ENCODE results near the gene ETHE1. TPM values are rescaled to one million over a fixed set of nuclear protein-coding genes. Genes with fewer than 3 reads are reported as not detected.

ETHE1 gene
- total and polyA plus RNA-seq, 2 of the 8 experiments (the other 6 are each of a cell fraction or from before 2014, with no cell fraction given), result 19.9 to 96.0 TPM

- Histone ChIP-seq H3K27me3 (replicated peaks in 1 of 4; ENCODE audit: control insufficient read depth in 3 of 4, extremely low read depth in 1 of 4, insufficient read depth in 3 of 4, low read length in 3 of 4) (no peaks in the 10 kb centered on the region), H2BK20ac (ENCODE audit: low read length) (no peak overlapping the region), H3K79me1 (ENCODE audit: low read depth, low read length) (no peaks in the 10 kb centered on the region), H3K14ac (ENCODE audit: insufficient read length) (no peak overlapping the region), H2BK120ac (replicated peaks; ENCODE audit: low read depth, low read length) (no peak overlapping the region), H3K18ac (ENCODE audit: extremely low read depth, low read length) (no peak overlapping the region), H3K4me1 (replicated peaks in 1 of 4; ENCODE audit: control insufficient read depth in 3 of 4, insufficient read depth in 4 of 4, low read length in 3 of 4) (no peaks in the 10 kb centered on the region), H3K4me2 (ENCODE audit: insufficient read depth in 1 of 2, low read depth in 2 of 2, low read length in 2 of 2) (no peak overlapping the region), H2BK15ac (ENCODE audit: low read length) (no peak overlapping the region), H3K56ac (replicated peaks; ENCODE audit: insufficient read length, low read depth, low read length) (no peak overlapping the region), H3K4me3 (ENCODE audit: extremely low read depth in 1 of 4, insufficient read depth in 2 of 4, low read depth in 3 of 4, low read length in 4 of 4) (no peak overlapping the region), H2AK5ac (ENCODE audit: low read depth, low read length) (no peak overlapping the region), H3K4ac (replicated peaks; ENCODE audit: insufficient read length, low read depth, low read length) (no peak overlapping the region), H2BK5ac (ENCODE audit: low read depth, low read length) (no peak overlapping the region), H3K79me2 (ENCODE audit: control insufficient read depth in 1 of 2, insufficient read depth in 2 of 2, low read length in 2 of 2) (no peaks in the 10 kb centered on the region), H4K5ac (ENCODE audit: insufficient read length, low read depth, low read length) (no peak overlapping the region), H4K8ac (ENCODE audit: extremely low read depth, insufficient read depth, low read length) (no peak overlapping the region), H3K9ac (replicated peaks in 1 of 4; ENCODE audit: extremely low read depth in 1 of 4, low read depth in 3 of 4, low read length in 3 of 4) (no peak overlapping the region), H3K23ac (ENCODE audit: insufficient read length) (no peak overlapping the region), H3K23me2 (ENCODE audit: low read depth, low read length) (no peaks in the 10 kb centered on the region), H2BK12ac (ENCODE audit: low read depth, low read length) (no peak overlapping the region), H4K91ac (replicated peaks; ENCODE audit: insufficient read length, low read length) (no peak overlapping the region), H2AFZ (ENCODE audit: low read length) (no peak overlapping the region), H3K9me3 (ENCODE audit: insufficient read depth in 2 of 2, low read depth in 1 of 2, low read length in 1 of 2) (no peaks in the 10 kb centered on the region), H3K27ac (ENCODE audit: low read depth, low read length) (no peak overlapping the region), H4K20me1 (replicated peaks in 1 of 2; ENCODE audit: control insufficient read depth in 1 of 2, insufficient read depth in 2 of 2, low read length in 2 of 2) (peaks cover 0 to 1% of the 10 kb centered on the region in 2 experiments), H3K36me3 (ENCODE audit: control insufficient read depth in 2 of 4, insufficient read depth in 4 of 4, low read length in 3 of 4) (no peaks in the 10 kb centered on the region)
- FAIRE-seq, result peak; percentile 84
- POLR2A ChIA-PET (ENCODE audit: partially characterized antibody), result interaction anchor here (0.9 to 1.9 kb wide), 4 partner anchors 56 to 87 kb away, joined by 3 to 15 read pairs (median 4); no protein-coding TSS in a partner anchor
- DNase-seq (ENCODE audit: low read depth in 1 of 2, low spot score in 2 of 2), result peak; percentile 66 to 90
- WGBS, 2 experiments (ENCODE audit: extremely low coverage in 1 of 2, insufficient coverage in 1 of 2, insufficient read length in 1 of 2, insufficient replicate concordance in 2 of 2, low coverage in 1 of 2, low lambda C conversion rate in 2 of 2, missing lambda C conversion rate in 1 of 2), result 59% methylated on average over 9 of the region's 10 CpGs; no CpG with 5 or more reads in 1 of the 2 experiments
- CTCF ChIA-PET (ENCODE audit: partially characterized antibody), result interaction anchor here (0.6 to 10.0 kb wide), 35 partner anchors 9 to 290 kb away, joined by 3 to 192 read pairs (median 6); partner anchors contain the start of genes LYPD3, PHLDB3, XRCC1 and ZNF575
- no peak for TF ChIP-seq RXRA (IDR thresholded peaks at IDR 0.05; ENCODE audit: insufficient read depth, low read depth, low read length)
- no peak for TF ChIP-seq GABPA (IDR thresholded peaks at IDR 0.05; ENCODE audit: borderline replicate concordance, insufficient read depth, low read length)
- TF ChIP-seq SIX5 (IDR thresholded peaks at IDR 0.05; ENCODE audit: low read depth, low read length), result no peak
- no peak for TF ChIP-seq BACH1 (IDR thresholded peaks at IDR 0.05; ENCODE audit: low read length)
- TF ChIP-seq TAF7 (optimal IDR thresholded peaks at IDR 0.05; ENCODE audit: borderline replicate concordance, low read depth, low read length), result no peak
- no peak for TF ChIP-seq FOSL1 (IDR thresholded peaks at IDR 0.05; ENCODE audit: insufficient read depth, low read depth, low read length)
- no peak for TF ChIP-seq KDM1A (IDR thresholded peaks at IDR 0.05; ENCODE audit: borderline replicate concordance, low read length)
- TF ChIP-seq BCL11A (IDR thresholded peaks at IDR 0.05; ENCODE audit: low read depth in 2 of 2, low read length in 2 of 2), result no peak
- peak; percentile 94 to 97 for TF ChIP-seq RAD21 (IDR thresholded peaks at IDR 0.05 in 1 of 2, conservative IDR thresholded peaks at IDR 0.05 in 1 of 2; ENCODE audit: low read depth in 2 of 2, low read length in 2 of 2)
- TF ChIP-seq SIN3A (conservative IDR thresholded peaks at IDR 0.05 in 1 of 2, IDR thresholded peaks at IDR 0.05 in 1 of 2; ENCODE audit: low read depth in 1 of 2, low read length in 2 of 2), result no peak
- no peak for TF ChIP-seq MAX (IDR thresholded peaks at IDR 0.05)
Measured at GRCh38 chr19:43519436-43520088, 7.4 kb downstream of the ETHE1 start.

Data from H1 (cell line).